ENCODE measurements around the gene WEE1.

DNA sequence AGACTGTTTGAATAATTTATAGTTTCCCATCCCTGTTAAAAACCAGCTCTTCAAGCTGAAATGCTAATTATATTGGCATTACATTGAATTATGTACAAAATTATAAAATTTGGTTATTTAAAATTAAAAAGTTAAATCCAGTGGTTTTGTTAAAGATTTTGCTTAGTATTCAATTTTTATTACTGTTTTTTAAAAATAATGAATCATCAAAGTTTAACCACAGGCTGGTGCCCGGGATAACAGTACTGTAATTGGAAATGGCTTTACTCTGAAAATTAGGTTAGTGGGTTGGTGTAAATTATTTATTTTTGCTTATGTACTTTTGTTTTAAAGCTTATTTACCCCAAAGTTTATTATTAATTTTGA is 45.4 kb upstream of the WEE1 start:
- TF ChIP-seq, protein P1, sequence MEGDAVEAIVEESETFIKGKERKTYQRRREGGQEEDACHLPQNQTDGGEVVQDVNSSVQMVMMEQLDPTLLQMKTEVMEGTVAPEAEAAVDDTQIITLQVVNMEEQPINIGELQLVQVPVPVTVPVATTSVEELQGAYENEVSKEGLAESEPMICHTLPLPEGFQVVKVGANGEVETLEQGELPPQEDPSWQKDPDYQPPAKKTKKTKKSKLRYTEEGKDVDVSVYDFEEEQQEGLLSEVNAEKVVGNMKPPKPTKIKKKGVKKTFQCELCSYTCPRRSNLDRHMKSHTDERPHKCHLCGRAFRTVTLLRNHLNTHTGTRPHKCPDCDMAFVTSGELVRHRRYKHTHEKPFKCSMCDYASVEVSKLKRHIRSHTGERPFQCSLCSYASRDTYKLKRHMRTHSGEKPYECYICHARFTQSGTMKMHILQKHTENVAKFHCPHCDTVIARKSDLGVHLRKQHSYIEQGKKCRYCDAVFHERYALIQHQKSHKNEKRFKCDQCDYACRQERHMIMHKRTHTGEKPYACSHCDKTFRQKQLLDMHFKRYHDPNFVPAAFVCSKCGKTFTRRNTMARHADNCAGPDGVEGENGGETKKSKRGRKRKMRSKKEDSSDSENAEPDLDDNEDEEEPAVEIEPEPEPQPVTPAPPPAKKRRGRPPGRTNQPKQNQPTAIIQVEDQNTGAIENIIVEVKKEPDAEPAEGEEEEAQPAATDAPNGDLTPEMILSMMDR (IDR thresholded peaks at IDR 0.05; ENCODE audit: insufficient read depth, low read length): no peak
- no peak for TF ChIP-seq GABPA (IDR thresholded peaks at IDR 0.05; ENCODE audit: low read depth)
- no peak for TF ChIP-seq POLR2AphosphoS5 (IDR thresholded peaks at IDR 0.05; ENCODE audit: low read depth)
- TF ChIP-seq, protein P2, sequence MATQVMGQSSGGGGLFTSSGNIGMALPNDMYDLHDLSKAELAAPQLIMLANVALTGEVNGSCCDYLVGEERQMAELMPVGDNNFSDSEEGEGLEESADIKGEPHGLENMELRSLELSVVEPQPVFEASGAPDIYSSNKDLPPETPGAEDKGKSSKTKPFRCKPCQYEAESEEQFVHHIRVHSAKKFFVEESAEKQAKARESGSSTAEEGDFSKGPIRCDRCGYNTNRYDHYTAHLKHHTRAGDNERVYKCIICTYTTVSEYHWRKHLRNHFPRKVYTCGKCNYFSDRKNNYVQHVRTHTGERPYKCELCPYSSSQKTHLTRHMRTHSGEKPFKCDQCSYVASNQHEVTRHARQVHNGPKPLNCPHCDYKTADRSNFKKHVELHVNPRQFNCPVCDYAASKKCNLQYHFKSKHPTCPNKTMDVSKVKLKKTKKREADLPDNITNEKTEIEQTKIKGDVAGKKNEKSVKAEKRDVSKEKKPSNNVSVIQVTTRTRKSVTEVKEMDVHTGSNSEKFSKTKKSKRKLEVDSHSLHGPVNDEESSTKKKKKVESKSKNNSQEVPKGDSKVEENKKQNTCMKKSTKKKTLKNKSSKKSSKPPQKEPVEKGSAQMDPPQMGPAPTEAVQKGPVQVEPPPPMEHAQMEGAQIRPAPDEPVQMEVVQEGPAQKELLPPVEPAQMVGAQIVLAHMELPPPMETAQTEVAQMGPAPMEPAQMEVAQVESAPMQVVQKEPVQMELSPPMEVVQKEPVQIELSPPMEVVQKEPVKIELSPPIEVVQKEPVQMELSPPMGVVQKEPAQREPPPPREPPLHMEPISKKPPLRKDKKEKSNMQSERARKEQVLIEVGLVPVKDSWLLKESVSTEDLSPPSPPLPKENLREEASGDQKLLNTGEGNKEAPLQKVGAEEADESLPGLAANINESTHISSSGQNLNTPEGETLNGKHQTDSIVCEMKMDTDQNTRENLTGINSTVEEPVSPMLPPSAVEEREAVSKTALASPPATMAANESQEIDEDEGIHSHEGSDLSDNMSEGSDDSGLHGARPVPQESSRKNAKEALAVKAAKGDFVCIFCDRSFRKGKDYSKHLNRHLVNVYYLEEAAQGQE (IDR thresholded peaks at IDR 0.05; ENCODE audit: insufficient replicate concordance, low read depth): no peak
